Measurements from ENCODE around the gene NCAM1.

GRCh38 chr11:112977755-112978154, 16.5 kb downstream of the NCAM1 start:
- TF ChIP-seq, protein P1, sequence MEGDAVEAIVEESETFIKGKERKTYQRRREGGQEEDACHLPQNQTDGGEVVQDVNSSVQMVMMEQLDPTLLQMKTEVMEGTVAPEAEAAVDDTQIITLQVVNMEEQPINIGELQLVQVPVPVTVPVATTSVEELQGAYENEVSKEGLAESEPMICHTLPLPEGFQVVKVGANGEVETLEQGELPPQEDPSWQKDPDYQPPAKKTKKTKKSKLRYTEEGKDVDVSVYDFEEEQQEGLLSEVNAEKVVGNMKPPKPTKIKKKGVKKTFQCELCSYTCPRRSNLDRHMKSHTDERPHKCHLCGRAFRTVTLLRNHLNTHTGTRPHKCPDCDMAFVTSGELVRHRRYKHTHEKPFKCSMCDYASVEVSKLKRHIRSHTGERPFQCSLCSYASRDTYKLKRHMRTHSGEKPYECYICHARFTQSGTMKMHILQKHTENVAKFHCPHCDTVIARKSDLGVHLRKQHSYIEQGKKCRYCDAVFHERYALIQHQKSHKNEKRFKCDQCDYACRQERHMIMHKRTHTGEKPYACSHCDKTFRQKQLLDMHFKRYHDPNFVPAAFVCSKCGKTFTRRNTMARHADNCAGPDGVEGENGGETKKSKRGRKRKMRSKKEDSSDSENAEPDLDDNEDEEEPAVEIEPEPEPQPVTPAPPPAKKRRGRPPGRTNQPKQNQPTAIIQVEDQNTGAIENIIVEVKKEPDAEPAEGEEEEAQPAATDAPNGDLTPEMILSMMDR (IDR thresholded peaks at IDR 0.05), result no peak
- TF ChIP-seq POLR2A (IDR thresholded peaks at IDR 0.05), result no peak
